Measurements from ENCODE around the gene VPS50. TPM values are rescaled to one million over a fixed set of nuclear protein-coding genes. Genes with fewer than 3 reads are reported as not detected.

VPS50 gene
- total RNA-seq, 1 donor: 34.4 TPM

GRCh38 chr7:93402944-93403343, 170.8 kb downstream of the VPS50 start:
- Histone ChIP-seq H3K4me3 (ENCODE audit: insufficient read depth, low read length) (no peak overlapping the region), H3K9me3 (ENCODE audit: low read depth, low read length) (no peaks in the 10 kb centered on the region), H3K27ac (ENCODE audit: low read depth, low read length) (no peak overlapping the region), H3K79me2 (ENCODE audit: insufficient read depth, low read length) (no peaks in the 10 kb centered on the region), H2AFZ (ENCODE audit: low read length) (no peak overlapping the region), H3K4me1 (ENCODE audit: insufficient read depth, low read length) (no peaks in the 10 kb centered on the region), H4K20me1 (ENCODE audit: insufficient read depth, low read length) (no peaks in the 10 kb centered on the region), H3K4me2 (ENCODE audit: insufficient read depth, low read length) (no peak overlapping the region), H3K36me3 (ENCODE audit: insufficient read depth, low read length) (no peaks in the 10 kb centered on the region), H3K27me3 (ENCODE audit: insufficient read depth, low read length) (peaks cover 8% of the 10 kb centered on the region)
- no peak for DNase-seq (ENCODE audit: insufficient read length, low spot score, missing footprints)
- no peak for TF ChIP-seq CTCF (IDR thresholded peaks at IDR 0.05; ENCODE audit: extremely low read depth, low read depth, low read length)

GRCh38 chr7:93407239-93407638, 175.1 kb downstream of the VPS50 start:
- H3K27me3 ChIP-seq (ENCODE audit: insufficient read depth, low read length): no peaks in the 10 kb centered on the region
- DNase-seq (ENCODE audit: insufficient read length, low spot score, missing footprints): no peak
- no peaks in the 10 kb centered on the region for H3K4me1 ChIP-seq (ENCODE audit: insufficient read depth, low read length)
- no peaks in the 10 kb centered on the region for H3K79me2 ChIP-seq (ENCODE audit: insufficient read depth, low read length)
- no peaks in the 10 kb centered on the region for H3K9me3 ChIP-seq (ENCODE audit: low read depth, low read length)
- no peaks in the 10 kb centered on the region for H3K36me3 ChIP-seq (ENCODE audit: insufficient read depth, low read length)
- H4K20me1 ChIP-seq (ENCODE audit: insufficient read depth, low read length): no peaks in the 10 kb centered on the region
- TF ChIP-seq CTCF (IDR thresholded peaks at IDR 0.05; ENCODE audit: extremely low read depth, low read depth, low read length): no peak
- H2AFZ ChIP-seq (ENCODE audit: low read length): no peak overlapping the region
- no peak overlapping the region for H3K4me2 ChIP-seq (ENCODE audit: insufficient read depth, low read length)
- no peak overlapping the region for H3K4me3 ChIP-seq (ENCODE audit: insufficient read depth, low read length)
- no peak overlapping the region for H3K27ac ChIP-seq (ENCODE audit: low read depth, low read length)

GRCh38 chr7:93409324-93409723, 177.2 kb downstream of the VPS50 start:
- Histone ChIP-seq H3K4me2 (ENCODE audit: insufficient read depth, low read length) (no peak overlapping the region), H3K9me3 (ENCODE audit: low read depth, low read length) (no peaks in the 10 kb centered on the region), H2AFZ (ENCODE audit: low read length) (no peak overlapping the region), H4K20me1 (ENCODE audit: insufficient read depth, low read length) (no peaks in the 10 kb centered on the region), H3K4me1 (ENCODE audit: insufficient read depth, low read length) (no peaks in the 10 kb centered on the region), H3K4me3 (ENCODE audit: insufficient read depth, low read length) (no peak overlapping the region), H3K79me2 (ENCODE audit: insufficient read depth, low read length) (no peaks in the 10 kb centered on the region), H3K27me3 (ENCODE audit: insufficient read depth, low read length) (no peaks in the 10 kb centered on the region), H3K36me3 (ENCODE audit: insufficient read depth, low read length) (no peaks in the 10 kb centered on the region), H3K27ac (ENCODE audit: low read depth, low read length) (no peak overlapping the region)
- TF ChIP-seq CTCF (IDR thresholded peaks at IDR 0.05; ENCODE audit: extremely low read depth, low read depth, low read length): no peak
- no peak for DNase-seq (ENCODE audit: insufficient read length, low spot score, missing footprints)

Other genes starting within 250 kb of the VPS50 start
- 29.3 and 30.4 TPM in 2 replicates for gene SAMD9, start 114.4 kb upstream of the VPS50 start, total RNA-seq
- 17.7 and 25.0 TPM in 2 replicates for gene SAMD9L, start 84.0 kb upstream of the VPS50 start, total RNA-seq
- gene HEPACAM2, start 5.9 kb upstream of the VPS50 start, total RNA-seq: under 0.01 TPM in 1 of 2 replicates, not detected in the other